Islet precursor cell (in vitro differentiated cells): ENCODE results near the gene AP3S2.
A peak's percentile ranks its signal among the peaks of the same experiment; 100 is the strongest.

ENCODE experiments used
- DNase-seq: peaks from one replicate; pipeline ENCODE4 v3.0.0-alpha.2; 2018

Gene AP3S2

GRCh38 chr15:89812847-89813320, 80.9 kb downstream of the AP3S2 start:
- DNase-seq: no peak

- no peak for DNase-seq
These were observed 81.6 kb downstream of the AP3S2 start for GRCh38 chr15:89812011-89812846.

GRCh38 chr15:89810837-89811236, 83.0 kb downstream of the AP3S2 start:
- no peak for DNase-seq

- DNase-seq: no peak
These were observed 84.0 kb downstream of the AP3S2 start for GRCh38 chr15:89809787-89810148.

- no peak for DNase-seq
These were observed 84.6 kb downstream of the AP3S2 start for GRCh38 chr15:89809093-89809786.

GRCh38 chr15:89808160-89808870, 85.5 kb downstream of the AP3S2 start:
- DNase-seq: peak; percentile 69

GRCh38 chr15:89807689-89808088, 86.1 kb downstream of the AP3S2 start:
- no peak for DNase-seq

- DNase-seq: no peak
These were observed 86.9 kb downstream of the AP3S2 start for GRCh38 chr15:89806559-89807550.

- DNase-seq: no peak
These were observed 87.6 kb downstream of the AP3S2 start for GRCh38 chr15:89806210-89806558.

- DNase-seq: no peak
These were observed 88.3 kb downstream of the AP3S2 start for GRCh38 chr15:89805241-89806209.

GRCh38 chr15:89803941-89804800, 89.6 kb downstream of the AP3S2 start:
- no peak for DNase-seq

GRCh38 chr15:89802986-89803824, 90.6 kb downstream of the AP3S2 start:
- DNase-seq: no peak

- DNase-seq: no peak
These were observed 91.4 kb downstream of the AP3S2 start for GRCh38 chr15:89802231-89802928.

GRCh38 chr15:89801471-89802195, 92.2 kb downstream of the AP3S2 start:
- no peak for DNase-seq

- DNase-seq: no peak
These were observed 93.8 kb downstream of the AP3S2 start for GRCh38 chr15:89799918-89800498.

GRCh38 chr15:89799011-89799911, 94.5 kb downstream of the AP3S2 start:
- DNase-seq: no peak
